HG02970 (cell line): ENCODE results near the gene STOX1.
"Not testable (repeated sequence)": the region's sequence is repeated elsewhere in the genome, so short reads cannot be mapped to it uniquely, and the experiment has no call there.

Source experiments
- ATAC-seq: cut with Tn5 transposase; IDR thresholded peaks from one replicate; pipeline ENCODE4 v1.9.1; 2021; ENCODE audit warnings: mild to moderate bottlenecking, moderate library complexity, moderate number of reproducible peaks; ENCODE audit not compliant: unreplicated experiment, low FRiP score

STOX1 gene

GRCh38 chr10:68877482-68878110, 50.3 kb downstream of the STOX1 start:
- ATAC-seq, result no peak

- ATAC-seq, result no peak
Measured at GRCh38 chr10:68878496-68878895, 51.2 kb downstream of the STOX1 start.

DNA sequence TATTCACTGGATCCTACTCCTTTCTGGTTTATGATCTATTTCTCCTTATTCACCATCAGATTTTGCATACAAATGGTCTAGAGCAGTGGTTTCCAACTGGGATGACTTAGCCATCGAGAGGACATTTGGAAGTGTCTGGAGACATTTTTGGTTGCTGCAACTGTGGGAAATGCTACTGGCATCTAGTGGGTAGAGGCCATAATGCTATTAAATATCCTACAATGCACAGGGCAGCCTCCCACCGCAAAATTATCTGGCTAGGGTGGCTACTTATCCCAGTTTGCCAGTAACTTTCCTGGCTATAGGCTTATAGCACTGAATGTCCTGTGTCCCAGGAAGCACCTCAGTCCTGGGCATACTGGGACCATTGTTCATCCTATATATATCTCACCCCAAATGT, 52.3 kb downstream of the STOX1 start:
- no peak for ATAC-seq

GRCh38 chr10:68880181-68880580, 52.9 kb downstream of the STOX1 start:
- ATAC-seq, result no peak

DNA sequence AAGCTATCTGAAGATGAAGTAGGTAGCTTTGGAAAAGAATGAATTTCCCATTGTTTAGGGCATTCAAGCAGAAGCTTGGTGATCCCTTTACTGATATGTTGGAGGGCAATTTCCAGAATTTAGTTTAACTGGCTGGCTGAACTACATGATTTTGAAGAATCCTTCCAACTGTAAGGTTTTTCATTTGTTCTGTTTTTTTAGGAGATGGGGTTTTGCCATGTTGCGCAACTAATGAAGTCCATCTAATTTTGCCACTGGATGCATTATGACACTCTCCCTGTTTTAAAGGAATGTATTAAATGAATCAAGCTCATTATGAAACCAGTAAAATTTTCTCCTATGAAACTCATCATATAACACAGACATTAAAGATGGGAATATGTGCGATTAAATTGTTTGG, 67.7 kb downstream of the STOX1 start:
- no peak for ATAC-seq

GRCh38 chr10:68897336-68897741, 70.0 kb downstream of the STOX1 start:
- ATAC-seq, result no peak

DNA sequence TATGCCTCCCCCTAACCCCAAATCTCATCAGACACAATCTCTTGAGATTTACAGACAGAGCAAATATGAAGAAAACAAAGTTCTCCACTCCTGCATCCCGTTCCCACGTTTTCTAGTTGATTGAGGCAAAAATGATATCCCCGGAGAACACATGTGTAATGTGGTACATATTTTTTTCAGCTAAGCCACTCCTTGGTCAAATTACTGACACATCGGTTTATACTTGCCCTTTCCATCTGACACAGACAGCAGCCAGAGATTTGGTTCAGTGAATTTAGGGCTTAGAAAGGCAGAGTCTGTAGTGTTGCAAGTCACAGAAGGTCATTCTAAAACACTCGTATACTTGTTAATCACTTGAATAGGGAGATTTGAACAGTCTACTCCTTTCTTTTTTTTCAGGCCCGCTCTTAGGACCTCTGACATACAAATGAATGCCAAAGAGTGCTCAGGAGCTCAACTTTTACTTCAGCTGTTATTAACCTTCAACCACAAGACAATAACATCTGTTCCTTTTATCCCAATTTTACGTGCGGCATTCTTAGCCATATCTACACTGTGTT, 71.9 kb downstream of the STOX1 start:
- no peak for ATAC-seq

DNA sequence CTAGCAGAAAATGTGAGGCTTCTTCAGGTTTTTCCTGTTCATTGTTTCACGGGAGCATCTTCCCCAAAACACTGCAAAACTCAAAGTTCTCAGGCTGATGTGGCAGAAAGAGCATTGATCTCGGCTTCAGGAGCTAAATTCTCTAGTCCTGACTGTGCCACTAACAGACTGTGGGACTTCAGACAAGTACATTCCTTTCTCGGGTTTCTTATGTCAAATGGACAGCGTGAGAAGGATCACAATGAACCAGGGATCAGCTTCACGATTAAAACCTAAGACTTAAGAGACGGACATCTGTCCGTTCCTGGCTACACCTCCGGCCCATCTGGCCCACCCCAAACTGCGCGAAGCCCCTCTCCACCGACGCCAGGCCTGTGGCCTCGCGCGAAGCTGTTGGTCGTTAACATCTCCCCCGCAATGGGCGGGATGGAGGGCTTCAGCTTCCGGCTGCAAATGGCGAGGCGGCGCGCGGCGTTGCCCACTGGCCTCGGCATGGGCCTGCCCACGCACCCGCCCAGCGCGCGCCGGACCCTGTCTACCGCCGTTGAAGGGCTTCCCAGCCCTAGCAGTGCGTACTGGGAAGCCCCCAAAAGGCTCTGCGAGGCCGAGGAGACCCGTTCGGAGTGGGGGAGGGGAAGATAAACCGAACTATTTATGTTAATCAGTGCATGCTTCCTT, 73.2 kb downstream of the STOX1 start:
- ATAC-seq, result no peak

DNA sequence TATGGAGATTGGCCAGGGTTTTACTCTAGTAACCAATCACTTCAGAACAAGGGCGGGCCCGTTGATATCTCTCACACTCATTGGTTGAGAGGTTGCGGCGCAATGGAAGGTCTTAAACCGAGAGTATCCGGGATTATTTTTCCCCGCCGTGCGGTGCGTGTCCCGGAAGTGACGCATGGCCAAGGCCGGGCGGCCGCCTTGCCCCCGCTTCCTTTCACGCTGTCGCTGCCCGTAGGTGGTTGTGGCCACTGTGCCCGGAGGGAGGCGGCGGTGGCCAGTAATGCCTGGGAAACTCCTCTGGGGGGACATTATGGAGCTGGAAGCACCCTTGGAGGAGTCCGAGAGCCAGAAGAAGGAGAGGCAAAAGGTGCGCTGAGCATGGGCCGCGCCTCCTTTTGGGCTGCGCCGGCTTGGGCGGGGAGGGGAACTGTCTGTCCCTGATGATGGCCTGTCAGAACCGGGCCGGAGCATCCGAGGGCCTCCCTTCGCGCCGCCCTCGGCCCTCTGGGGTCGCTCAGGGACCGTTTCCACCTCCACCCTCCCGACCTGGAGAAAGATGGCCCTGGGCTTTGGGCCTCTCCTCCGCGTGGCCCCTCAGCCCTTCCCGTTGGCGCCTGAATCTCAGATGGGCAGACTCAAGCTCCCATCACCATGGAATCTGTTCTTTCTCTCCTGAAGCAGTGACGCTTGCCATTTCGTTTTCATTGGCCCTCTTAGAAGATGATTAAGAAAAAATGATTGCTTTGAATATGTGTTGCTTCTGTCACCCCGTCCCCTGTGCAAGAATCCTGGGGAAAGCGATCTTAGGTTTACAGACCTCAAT, 74.0 kb downstream of the STOX1 start, which contains the start of gene DDX50:
DDX50 (plus strand) TSS at position 211 of the 823 bp plus-strand sequence; CDS start at position 281, 70 bp downstream.
- ATAC-seq, result peak; percentile 93

GRCh38 chr10:68902382-68902781, 75.1 kb downstream of the STOX1 start:
- ATAC-seq, result no peak

DNA sequence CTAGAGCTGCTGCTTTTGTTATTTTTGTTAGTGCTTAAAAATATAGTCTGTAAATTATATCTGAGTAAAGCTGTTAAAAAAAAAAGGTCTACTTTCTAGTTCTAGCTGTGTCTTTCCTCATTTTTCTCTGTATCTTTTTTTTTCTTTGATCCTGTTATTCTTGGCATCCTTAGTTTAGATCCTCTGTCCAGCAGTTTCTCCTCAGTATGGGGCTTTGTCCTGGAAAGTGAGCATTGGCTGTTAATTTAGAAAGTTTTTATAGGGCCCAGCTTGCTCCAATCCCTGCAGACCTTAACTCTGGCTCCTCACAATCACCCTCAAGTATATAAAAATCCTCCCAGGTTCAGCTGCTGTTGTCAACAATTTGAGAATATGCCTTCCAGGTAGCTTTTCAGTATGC, 97.3 kb downstream of the STOX1 start:
- ATAC-seq, result no peak

- ATAC-seq, result no peak
Measured at GRCh38 chr10:68925489-68925888, 98.2 kb downstream of the STOX1 start.

DNA sequence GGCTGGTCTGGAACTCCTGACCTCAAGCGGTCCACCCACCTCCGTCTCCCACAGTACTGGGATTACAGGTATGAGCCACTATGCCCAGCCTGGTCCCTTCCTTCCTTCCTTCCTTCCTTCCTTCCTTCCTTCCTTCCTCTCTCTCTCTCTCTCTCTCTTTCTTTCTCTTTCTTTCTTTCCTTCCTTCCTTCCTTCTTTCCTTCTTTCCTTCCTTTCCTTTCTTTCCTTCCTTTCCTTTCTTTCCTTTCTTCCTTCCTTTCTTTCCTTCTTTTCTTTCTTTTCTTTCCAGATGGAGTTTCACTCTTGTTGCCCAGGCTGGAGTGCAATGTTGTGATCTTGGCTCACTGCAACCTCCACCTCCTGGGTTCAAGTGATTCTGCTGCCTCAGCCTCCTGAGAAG, 101.8 kb downstream of the STOX1 start:
- not testable (repeated sequence) for ATAC-seq

DNA sequence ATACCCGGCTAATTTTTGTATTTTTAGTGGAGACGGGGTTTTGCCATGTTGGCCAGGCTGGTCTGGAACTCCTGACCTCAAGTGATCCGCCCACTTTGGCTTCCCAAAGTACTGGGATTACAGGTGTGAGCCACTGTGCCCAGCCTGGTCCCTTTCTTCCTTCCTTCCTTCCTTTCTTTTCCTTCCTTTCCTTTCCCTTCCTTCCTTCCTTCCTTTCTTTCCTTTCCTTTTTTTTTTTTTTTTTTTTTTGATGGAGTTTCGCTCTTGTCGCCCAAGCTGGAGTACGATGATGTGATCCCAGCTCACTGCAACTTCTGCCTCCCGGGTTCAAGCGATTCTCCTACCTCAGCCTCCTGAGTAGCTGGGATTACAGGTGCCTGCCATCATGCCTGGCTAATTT, 102.6 kb downstream of the STOX1 start:
- ATAC-seq, result not testable (repeated sequence)

- ATAC-seq, result not testable (repeated sequence)
Measured at GRCh38 chr10:68932860-68933259, 105.5 kb downstream of the STOX1 start.

DNA sequence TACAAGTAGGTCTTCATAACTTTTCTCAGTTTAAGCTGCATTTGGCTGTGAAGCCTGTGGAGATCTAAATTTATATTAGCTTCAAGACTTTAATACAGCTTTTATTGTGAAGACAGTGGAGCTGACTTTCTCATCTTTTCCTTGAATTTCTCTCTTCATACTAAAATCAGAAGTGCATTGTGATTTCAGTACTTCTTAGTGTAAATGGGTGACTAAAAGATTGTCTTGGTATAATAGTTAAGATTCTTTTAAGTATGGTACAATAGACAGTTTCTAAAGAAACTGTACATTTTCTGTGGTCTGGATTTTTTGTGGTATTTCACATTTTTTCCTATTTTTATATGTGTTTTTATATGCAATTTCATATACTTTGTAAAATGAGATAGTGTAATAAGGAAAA, 107.7 kb downstream of the STOX1 start:
- ATAC-seq, result no peak

DNA sequence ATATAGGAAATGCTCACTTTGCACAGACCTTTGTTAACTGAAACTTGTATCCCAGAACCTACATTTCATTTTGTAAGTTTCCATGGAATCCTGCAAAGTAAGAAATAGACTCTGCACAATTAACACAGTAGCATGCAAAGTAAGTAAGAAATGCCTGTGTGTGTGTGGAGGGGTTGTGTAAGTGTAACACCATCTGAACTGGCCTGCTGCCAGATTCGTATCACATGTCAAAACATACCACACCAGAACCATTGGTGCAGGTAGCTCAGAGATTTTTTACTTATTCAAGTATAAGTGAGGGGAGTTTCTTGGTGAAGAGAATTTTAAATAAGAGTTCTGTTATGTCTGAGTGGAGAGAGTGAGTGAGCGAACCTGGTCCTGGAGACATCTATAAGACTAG, 110.8 kb downstream of the STOX1 start:
- no peak for ATAC-seq

DNA sequence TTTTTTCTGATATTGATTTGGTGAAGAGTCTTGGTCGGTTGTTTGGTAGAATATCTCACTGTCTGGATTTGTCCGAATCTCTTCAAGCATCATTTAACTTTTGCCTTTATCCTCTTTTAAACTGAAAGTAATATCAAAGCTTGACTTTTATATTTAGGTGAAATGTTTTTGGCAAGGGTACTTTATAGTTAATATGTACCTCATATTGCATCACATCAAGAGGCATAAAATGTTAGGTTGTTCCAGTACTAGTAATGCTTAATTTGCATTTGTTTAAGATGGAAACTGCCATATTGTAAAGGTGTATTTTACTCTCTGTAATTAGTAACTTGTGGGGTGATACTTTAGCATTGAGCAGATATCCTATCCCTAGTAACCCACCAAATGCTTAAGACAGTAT, 111.6 kb downstream of the STOX1 start:
- no peak for ATAC-seq

DNA sequence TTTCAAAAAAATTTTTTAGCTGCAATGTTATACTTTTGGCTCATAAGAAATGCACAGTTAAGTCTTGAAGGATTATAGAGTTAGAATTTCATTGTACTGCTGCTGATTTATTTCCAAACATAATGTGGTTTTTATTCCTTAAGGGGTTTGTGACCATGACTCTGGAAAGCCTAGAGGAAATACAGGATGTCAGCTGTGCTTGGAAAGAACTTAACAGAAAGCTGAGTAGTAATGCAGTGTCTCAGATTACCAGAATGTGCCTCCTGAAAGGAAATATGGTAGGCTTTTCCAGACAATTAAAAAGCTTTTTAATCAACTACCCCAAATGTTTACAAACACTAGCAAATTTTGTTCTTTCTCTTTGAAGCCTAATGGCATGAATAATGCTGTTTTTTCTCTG, 113.6 kb downstream of the STOX1 start:
- not testable (repeated sequence) for ATAC-seq
